ENCODE results near the gene AFTPH. TPM values are rescaled to one million over a fixed set of nuclear protein-coding genes. Genes with fewer than 3 reads are reported as not detected.

The AFTPH gene
- polyA plus RNA-seq, 3 donors: 22.3 to 28.6 (median 28.4) TPM

- H3K4me3 Mint-ChIP-seq: no peak overlapping the region
- H3K4me2 ChIP-seq (replicated peaks; ENCODE audit: extremely low read depth, low read length, poor library complexity, severe bottlenecking): no peak overlapping the region
- H3K9me3 ChIP-seq (replicated peaks in 1 of 2; ENCODE audit: control insufficient read depth in 1 of 2, insufficient read depth in 1 of 2, low read length in 2 of 2): peaks cover 0 to 3% of the 10 kb centered on the region in 2 donors
- no peak overlapping the region for H3K4me3 ChIP-seq (replicated peaks in 1 of 3; ENCODE audit: low read depth in 2 of 3, low read length in 3 of 3)
- H3K36me3 Mint-ChIP-seq: peaks cover 0 to 2% of the 10 kb centered on the region in 2 donors
- H3K27me3 ChIP-seq (ENCODE audit: control insufficient read depth in 2 of 2, insufficient read depth in 2 of 2, low read length in 2 of 2): no peaks in the 10 kb centered on the region
- H2AFZ ChIP-seq (ENCODE audit: insufficient read depth, low read depth, low read length, poor library complexity, severe bottlenecking): no peak overlapping the region
- 90% methylated on average over 4 of the region's 11 CpGs for WGBS (ENCODE audit: insufficient coverage)
- no peak for TF ChIP-seq CTCF (IDR thresholded peaks at IDR 0.05)
- no peak overlapping the region for H3K27ac Mint-ChIP-seq
- H3K27ac ChIP-seq (ENCODE audit: low read depth in 1 of 2, low read length in 2 of 2): no peak overlapping the region
- intact Hi-C loops (cut with micrococcal nuclease): no loop called here
- H3K79me2 ChIP-seq (ENCODE audit: insufficient read depth, low read length): no peaks in the 10 kb centered on the region
- no peaks in the 10 kb centered on the region for H4K20me1 ChIP-seq (ENCODE audit: insufficient read depth, low read length)
- peaks cover 5 to 7% (median 6%) of the 10 kb centered on the region in 7 donors for H3K9me3 Mint-ChIP-seq
- peaks cover 0 to 4% (median 2%) of the 10 kb centered on the region in 3 donors for H3K27me3 Mint-ChIP-seq (ENCODE audit: low read depth in 3 of 3)
- peaks cover 17% of the 10 kb centered on the region for H3K4me1 Mint-ChIP-seq
- no peak overlapping the region for H3K9ac ChIP-seq (ENCODE audit: insufficient read depth, low read length, poor library complexity, severe bottlenecking)
- no peaks in the 10 kb centered on the region for H3K36me3 ChIP-seq (replicated peaks in 1 of 2; ENCODE audit: control insufficient read depth in 1 of 2, insufficient read depth in 2 of 2, low read length in 2 of 2)
- H3K4me1 ChIP-seq (ENCODE audit: control insufficient read depth in 1 of 2, insufficient read depth in 2 of 2, low read length in 2 of 2): peaks cover 11 to 12% of the 10 kb centered on the region in 2 donors
- no peak for DNase-seq
Observed at GRCh38 chr2:64602436-64602835, 78.3 kb downstream of the AFTPH start.

- H3K9me3 Mint-ChIP-seq: peaks cover 5 to 7% (median 6%) of the 10 kb centered on the region in 7 donors
- Histone ChIP-seq H4K20me1 (ENCODE audit: insufficient read depth, low read length) (no peaks in the 10 kb centered on the region), H3K27ac (ENCODE audit: low read depth in 1 of 2, low read length in 2 of 2) (no peak overlapping the region), H3K9me3 (replicated peaks in 1 of 2; ENCODE audit: control insufficient read depth in 1 of 2, insufficient read depth in 1 of 2, low read length in 2 of 2) (peaks cover 0 to 3% of the 10 kb centered on the region in 2 donors), H3K27me3 (ENCODE audit: control insufficient read depth in 2 of 2, insufficient read depth in 2 of 2, low read length in 2 of 2) (no peaks in the 10 kb centered on the region), H3K4me3 (replicated peaks in 1 of 3; ENCODE audit: low read depth in 2 of 3, low read length in 3 of 3) (no peak overlapping the region), H3K36me3 (replicated peaks in 1 of 2; ENCODE audit: control insufficient read depth in 1 of 2, insufficient read depth in 2 of 2, low read length in 2 of 2) (no peaks in the 10 kb centered on the region), H3K9ac (ENCODE audit: insufficient read depth, low read length, poor library complexity, severe bottlenecking) (no peak overlapping the region), H3K4me2 (replicated peaks; ENCODE audit: extremely low read depth, low read length, poor library complexity, severe bottlenecking) (no peak overlapping the region), H3K4me1 (ENCODE audit: control insufficient read depth in 1 of 2, insufficient read depth in 2 of 2, low read length in 2 of 2) (peaks cover 26 to 29% of the 10 kb centered on the region in 2 donors), H3K79me2 (ENCODE audit: insufficient read depth, low read length) (no peaks in the 10 kb centered on the region), H2AFZ (ENCODE audit: insufficient read depth, low read depth, low read length, poor library complexity, severe bottlenecking) (no peak overlapping the region)
- intact Hi-C loops (cut with micrococcal nuclease): no loop called here
- H3K27ac Mint-ChIP-seq: no peak overlapping the region
- peaks cover 31% of the 10 kb centered on the region for H3K4me1 Mint-ChIP-seq
- H3K4me3 Mint-ChIP-seq: no peak overlapping the region
- no peak for DNase-seq
- TF ChIP-seq CTCF (IDR thresholded peaks at IDR 0.05): no peak
- H3K27me3 Mint-ChIP-seq (ENCODE audit: low read depth in 3 of 3): peaks cover 1 to 6% (median 2%) of the 10 kb centered on the region in 3 donors
- WGBS (ENCODE audit: insufficient coverage): 95% methylated on average over 2 of the region's 2 CpGs
- H3K36me3 Mint-ChIP-seq: peaks cover 0 to 2% of the 10 kb centered on the region in 2 donors
Observed at GRCh38 chr2:64604155-64604554, 80.0 kb downstream of the AFTPH start.
